HG03442 (cell line): ENCODE measurements around the gene SLC39A11.

ENCODE experiments used
- ATAC-seq: cut with Tn5 transposase; IDR thresholded peaks from one replicate; pipeline ENCODE4 v1.9.1; 2021; ENCODE audit warnings: mild to moderate bottlenecking, moderate library complexity; ENCODE audit not compliant: unreplicated experiment

The SLC39A11 gene

DNA sequence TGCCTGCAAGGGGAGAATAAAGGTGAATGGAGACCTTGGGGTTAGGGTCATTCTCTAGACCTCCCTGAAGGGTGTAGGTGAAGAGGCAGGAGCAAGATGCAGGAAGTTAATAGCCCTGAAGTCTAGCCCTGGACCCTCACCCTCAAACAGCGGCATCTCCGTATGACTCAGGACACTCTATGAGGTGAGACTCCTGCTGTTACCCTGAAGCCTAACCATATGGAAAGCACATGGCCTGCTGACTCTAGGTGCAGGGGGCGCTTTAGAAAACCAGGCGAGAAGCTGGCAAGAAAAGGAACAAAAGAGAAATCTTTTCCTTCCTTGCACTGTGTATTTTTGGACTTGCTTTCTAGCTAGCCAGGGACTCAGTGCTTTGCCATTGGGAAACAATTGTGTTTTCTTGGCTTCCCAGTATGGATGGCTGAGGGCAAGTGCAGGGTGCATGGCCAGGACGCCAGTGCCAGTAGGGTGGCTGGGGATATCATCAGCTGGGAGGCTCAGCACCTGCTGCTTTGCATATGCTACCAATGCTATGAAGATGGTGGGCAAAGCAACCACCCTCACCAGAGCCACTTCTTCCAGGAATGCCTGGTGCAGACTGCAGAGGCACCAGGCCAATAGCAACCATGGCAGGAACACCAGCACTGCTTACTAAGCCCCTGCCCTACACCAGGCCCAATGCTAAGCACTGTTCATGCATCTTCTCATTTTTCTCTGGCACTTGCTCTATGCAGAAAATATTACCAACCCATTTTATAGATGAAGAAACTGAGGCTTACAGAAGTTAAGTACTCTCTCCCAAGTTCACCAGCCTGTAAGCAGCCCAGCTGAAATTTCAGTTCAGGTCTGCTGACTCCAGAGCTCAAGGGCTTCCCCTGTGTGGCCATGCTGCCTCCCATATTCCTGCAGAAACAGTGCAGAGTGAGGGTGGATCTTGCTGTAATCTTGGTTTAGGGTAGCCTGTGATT lies 425.1 kb downstream of the SLC39A11 start:
- ATAC-seq = no peak

GRCh38 chr17:72665852-72666851 lies 426.3 kb downstream of the SLC39A11 start:
- ATAC-seq = no peak

- ATAC-seq = no peak
These were observed 429.7 kb downstream of the SLC39A11 start for GRCh38 chr17:72662827-72663190.

GRCh38 chr17:72661945-72662826 lies 430.3 kb downstream of the SLC39A11 start:
- no peak for ATAC-seq

GRCh38 chr17:72661116-72661944 lies 431.2 kb downstream of the SLC39A11 start:
- no peak for ATAC-seq

- ATAC-seq = no peak
These were observed 432.0 kb downstream of the SLC39A11 start for GRCh38 chr17:72660274-72661115.

- no peak for ATAC-seq
These were observed 432.7 kb downstream of the SLC39A11 start for GRCh38 chr17:72659811-72660210.

DNA sequence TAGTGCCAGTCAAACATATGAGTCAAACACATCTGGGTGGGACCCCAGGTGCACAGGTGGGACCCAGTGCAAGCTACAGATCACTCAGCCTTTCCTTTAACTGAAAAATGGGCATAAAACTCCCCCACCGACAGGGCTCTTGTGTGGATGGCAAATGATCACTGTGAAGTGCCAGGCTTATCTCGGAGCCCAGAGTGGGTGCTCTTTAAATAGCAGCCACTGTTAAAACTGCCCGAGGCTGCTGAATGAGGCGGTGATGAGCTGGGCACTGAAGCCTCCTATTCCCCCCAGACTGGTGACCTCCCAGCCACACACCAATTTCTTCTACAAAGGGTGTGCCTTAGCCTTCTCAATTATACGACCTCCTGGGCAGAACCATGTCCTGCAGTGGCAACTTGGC lies 433.8 kb downstream of the SLC39A11 start:
- no peak for ATAC-seq

- ATAC-seq = no peak
These were observed 434.8 kb downstream of the SLC39A11 start for GRCh38 chr17:72657467-72658317.

GRCh38 chr17:72656130-72656763 lies 436.2 kb downstream of the SLC39A11 start:
- no peak for ATAC-seq

GRCh38 chr17:72654706-72655105 lies 437.8 kb downstream of the SLC39A11 start:
- ATAC-seq = no peak

DNA sequence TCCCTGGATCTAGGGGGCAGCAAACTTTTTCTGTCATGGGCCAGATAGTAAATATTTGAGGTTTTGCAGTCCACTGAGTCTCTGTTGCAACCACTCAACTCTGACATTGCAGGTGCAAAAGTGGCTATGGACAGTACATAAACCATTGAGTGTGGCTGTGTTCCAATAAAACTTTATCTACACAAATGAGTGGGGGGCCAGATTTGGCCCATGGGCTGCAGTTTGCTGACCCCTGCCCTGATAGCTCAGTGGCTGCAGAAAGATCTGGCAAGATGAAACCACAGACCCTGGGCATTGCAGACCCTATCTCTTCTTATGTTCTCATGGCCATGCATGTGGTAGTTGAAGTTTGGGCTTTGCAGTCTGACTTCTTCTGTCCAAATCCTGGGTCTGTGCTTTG lies 440.5 kb downstream of the SLC39A11 start:
- no peak for ATAC-seq

DNA sequence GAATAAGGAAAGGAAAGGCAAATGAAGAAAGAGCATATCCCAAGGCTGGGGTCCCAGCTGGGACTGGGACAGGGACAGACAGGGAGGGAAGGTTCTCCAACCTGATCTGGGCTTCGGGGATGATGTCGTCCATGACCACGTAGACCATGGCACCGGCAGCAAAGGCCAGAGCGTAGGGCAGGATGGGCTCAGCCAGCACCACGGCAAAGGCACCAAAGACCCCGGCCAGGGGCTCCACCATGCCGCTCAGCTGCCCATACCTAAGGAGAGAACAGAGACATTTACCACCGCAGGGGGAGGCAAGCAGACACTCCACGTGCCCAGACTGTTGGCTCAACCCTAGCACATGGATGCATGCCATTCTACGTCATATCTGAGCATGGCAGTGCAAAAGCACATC lies 443.8 kb downstream of the SLC39A11 start:
- no peak for ATAC-seq

DNA sequence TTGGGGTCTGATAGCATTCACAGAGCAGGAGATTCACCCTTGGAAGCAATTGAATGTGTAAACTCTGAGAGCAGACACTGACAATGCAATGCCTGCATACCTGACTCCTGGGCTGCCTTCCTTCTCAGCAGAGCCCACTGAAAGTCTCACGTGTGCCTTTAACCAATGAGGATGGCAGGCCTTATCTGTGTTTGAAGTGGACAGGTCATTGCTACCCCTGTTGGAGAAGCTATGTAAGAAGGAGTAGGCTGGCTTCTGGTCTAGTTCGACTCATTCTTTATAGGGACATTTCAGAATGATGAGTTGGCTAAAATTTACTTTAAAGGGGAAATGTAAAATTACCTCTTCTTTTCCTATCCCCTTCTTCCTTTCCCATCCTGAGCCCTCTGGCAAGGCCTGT lies 446.3 kb downstream of the SLC39A11 start:
- ATAC-seq = no peak

DNA sequence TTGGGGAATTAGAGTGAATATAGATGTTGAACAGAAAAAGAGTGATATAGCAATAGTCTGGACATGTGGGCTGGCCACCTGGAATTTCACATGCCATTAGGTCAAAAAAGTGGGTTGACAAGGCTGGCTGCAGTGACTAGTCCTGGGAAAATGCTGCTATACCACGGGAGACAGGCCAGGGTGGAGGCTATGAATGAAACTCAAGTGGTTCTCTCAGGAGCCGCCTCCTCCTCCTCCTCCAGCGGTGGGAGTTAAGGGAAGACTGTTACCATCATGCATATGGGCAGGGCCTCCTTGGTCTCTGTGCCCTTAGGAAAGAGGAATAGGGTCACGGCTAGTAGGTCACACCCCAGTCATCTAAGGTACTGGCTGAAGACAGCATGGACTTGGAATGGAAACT lies 448.0 kb downstream of the SLC39A11 start:
- ATAC-seq = no peak

- ATAC-seq = no peak
These were observed 448.8 kb downstream of the SLC39A11 start for GRCh38 chr17:72643575-72644216.

- no peak for ATAC-seq
These were observed 449.8 kb downstream of the SLC39A11 start for GRCh38 chr17:72642720-72643119.
